HK-2 (cell line): ENCODE measurements around the gene TSFM.
A peak's percentile ranks its signal among the peaks of the same experiment; 100 is the strongest.

Experiments used
- DNase-seq: peaks from one replicate; pipeline ENCODE4 v3.0.0-alpha.2; 2018; ENCODE audit not compliant: unreplicated experiment

TSFM gene

DNA sequence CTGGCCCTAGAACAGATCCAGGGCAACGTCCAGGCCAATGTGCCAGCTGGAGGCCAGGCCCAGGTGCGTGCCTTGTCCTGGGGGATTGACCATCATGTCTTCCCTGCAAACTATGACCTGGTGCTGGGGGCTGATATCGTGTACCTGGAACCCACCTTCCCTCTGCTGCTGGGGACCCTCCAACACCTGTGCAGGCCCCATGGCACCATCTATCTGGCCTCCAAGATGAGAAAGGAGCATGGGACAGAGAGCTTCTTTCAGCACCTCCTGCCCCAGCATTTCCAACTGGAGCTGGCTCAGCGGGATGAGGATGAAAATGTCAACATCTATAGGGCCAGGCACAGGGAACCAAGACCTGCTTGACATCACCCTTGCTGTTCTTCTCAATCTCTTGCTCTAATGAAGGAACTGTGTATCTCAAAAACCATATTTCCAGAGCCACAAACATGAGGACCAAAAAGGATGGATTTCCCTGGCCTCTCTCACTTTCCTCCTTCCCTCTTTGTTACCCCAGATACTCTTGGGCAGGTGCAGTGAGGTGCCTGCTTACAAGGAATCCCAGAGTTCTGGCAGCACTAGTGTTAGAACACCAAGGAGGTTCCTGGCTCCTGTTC, 2.2 kb upstream of the TSFM start:
- DNase-seq: no peak

DNA sequence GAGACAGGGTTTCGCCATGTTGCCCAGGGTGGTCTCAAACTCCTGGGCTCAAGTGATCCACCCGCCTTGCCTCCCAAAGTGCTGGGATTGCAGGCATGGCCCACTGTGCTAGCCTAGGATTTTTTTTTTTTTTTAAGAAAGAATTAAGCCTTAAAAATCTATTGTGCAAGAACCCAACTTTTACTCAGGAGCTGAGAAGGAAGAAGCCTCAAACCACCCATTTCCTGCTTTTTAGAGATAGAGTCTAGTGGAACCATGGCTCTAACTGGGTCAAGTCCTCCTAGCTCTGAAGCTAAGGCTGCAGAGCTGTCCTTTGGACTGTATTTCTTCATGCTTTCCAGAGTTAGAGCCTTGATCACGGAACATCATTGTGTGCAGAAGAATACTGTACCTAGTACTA, 1.3 kb upstream of the TSFM start:
- DNase-seq: no peak

DNA sequence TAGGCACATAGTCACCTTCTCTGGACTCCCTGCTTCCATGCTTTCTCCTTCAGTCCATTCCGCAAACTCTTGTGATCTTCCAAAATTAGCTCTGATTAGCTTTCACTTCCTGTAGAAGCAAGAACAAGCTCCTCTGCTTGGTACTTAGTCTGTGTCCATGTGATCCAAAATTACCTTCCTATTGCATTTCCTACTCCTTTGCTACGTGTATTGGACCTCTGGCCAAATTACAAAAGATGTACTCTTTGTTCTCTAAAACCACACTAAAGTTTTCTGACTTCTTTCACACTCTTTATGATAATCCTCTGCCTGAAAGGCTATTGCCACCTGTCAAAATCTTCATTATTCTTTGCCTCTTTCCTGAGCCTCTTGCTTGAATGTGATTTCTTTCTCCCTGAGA, 786 bp upstream of the TSFM start:
- no peak for DNase-seq

DNA sequence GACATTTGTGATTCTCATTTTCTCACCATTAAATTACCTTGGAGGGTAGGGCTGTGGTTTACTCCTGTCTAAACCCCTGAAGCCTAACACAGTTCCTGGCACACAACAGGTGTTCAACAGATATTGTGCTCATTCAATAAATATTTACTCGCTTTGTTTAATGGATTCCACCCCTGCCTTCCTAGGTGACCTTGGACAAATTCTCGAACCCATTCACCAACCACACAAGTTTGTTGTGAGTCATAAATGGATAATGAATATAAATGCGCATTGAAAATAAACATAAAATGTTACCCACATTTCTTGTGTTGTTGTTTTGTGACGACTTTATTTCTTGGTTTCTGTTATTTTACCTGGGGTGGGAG, 362 bp upstream of the TSFM start:
- no peak for DNase-seq

DNA sequence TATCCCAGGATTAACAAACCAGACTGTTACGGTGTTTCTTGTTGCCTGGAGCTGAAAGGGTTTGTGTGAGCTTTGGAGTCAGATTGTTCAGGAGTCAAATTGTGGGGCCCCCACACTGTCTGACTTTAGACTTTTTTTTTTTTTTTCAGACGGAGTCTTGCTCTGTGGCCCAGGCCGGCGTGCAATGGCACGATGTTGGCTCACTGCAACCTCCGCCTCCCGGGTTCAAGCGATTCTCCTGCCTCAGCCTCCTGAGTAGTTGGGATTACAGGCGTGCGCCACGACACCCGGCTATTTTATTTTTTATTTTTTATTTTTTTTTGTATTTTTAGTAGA, 847 bp downstream of the TSFM start:
- no peak for DNase-seq

DNA sequence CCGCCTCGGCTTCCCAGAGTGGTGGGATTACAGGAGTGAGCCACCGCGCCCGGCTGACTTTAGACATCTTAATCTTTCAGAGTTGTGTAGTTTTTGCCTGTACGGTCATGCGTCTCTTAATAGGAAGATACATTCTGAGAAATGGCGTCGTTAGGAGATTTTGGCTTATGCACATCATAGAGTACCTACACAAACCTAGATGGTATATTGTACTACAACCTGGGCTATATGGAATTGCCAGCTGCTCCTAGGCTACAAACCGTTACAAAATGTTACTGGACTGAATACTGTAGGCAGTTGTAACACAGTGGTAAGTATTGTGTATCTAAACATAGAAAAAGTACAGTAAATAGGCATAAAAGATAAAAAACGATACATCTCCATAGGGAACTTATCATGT, 1.3 kb downstream of the TSFM start:
- no peak for DNase-seq

DNA sequence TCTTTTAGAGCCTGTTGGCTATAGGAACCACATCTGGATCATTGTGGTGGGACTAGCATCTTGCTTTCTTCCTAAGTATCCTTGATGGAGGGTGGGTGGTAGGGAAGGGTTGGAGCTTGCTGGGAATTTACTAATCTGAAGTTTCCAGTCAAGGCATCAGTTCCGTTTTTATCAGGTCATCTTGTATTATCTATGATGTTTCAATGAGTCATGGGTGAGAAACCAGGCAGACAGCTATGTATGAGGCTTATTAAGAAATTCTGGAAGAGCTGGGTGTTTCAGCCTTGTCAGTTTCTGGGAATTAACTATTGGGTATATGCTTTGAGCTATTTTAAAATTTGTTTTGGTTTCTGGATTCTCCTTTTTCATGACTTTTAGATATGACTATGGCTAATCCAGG, 11.3 kb downstream of the TSFM start:
- no peak for DNase-seq

DNA sequence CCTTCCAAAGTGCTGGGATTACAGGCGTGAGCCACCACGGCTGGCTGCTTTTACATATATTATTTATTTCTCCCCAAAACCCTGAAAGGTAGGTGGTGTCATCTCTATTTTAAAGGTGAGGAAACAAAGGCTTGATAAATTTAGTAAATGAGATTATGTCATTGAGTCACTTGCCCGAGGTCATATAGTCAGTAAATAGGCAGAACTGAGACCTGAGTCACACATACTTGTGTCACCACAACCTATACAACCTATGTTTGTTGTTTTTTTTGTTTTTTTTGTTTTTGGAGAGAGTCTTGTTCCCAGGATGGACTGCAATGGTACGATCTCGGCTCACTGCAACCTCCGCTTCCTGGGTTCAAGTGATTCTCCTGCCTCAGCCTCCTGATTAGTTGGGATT, 12.8 kb downstream of the TSFM start:
- no peak for DNase-seq

DNA sequence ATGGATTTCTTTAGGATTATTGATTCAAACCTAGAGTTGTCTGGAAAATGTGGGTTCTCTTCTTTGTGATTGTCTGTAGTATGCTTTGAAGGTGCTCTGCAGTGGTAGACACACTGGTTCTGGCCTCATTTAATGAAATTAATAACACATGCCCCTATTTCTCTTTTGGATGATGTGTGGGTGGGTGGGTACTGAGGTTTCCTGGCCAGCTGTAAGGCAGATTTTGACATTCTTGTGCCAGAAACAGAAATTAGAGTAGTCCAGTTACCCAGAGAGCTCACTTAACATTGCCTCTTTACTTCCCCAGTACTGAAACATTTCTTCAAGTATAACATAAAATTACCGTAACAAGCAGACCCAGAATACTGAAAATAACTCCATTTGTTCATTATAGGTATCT, 14.4 kb downstream of the TSFM start:
- DNase-seq: no peak

DNA sequence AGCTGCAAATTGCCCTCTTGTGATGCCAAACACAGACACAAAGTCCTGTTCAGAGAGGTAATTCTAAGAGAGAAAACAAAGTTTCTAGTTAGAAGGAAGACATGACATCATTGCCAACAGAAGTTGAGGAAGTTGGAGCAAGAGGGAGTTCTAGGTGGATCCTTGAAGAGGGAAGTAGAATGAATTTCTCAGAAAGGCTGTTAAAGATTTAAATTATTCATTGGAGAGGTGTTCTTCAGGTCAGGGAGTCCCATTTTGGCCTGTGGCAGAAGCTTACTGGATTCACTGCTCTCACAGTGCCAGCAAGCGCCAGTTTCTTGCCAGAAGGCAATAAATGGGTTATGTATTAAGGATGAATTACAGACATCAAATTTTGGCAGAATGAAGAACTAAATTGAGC, 15.3 kb downstream of the TSFM start:
- no peak for DNase-seq

DNA sequence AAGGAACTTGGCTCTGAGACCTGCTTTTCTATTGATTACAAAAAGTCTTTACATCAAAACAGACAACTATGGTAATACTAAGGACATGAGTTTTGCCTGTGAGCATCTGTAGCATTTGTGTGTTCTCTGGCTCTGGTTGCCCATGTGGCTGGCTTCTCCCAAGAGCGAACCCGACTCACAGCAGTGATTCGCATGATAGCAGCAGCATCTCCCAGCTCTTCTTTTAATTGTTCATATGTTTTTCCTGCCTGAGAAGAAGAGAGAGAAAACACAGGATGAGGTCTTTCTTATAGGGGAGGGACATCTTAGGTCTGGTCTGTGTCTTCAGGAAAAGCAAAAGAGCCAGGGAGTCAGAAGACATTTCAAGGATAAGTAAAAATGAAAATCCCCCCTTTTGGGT, 18.4 kb downstream of the TSFM start:
- DNase-seq: no peak

DNA sequence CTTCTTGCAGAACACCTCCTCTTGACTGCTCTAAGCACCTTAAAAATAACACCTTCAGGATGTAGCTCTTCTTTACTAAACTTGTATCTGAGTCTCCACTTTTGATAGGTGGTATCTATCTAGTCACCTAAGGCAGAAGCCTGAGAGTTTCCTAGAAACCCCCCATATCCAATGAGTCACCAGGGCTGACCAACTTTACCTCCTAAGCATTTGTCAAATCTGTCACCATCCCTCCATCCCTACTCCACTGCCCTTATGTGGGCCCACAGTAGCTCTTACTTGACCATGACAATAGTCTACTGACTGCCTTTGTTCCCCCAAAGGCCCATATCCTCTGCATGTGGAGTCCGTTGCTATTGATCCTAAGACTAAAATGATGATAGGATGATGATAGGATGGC, 20.0 kb downstream of the TSFM start:
- DNase-seq: no peak

DNA sequence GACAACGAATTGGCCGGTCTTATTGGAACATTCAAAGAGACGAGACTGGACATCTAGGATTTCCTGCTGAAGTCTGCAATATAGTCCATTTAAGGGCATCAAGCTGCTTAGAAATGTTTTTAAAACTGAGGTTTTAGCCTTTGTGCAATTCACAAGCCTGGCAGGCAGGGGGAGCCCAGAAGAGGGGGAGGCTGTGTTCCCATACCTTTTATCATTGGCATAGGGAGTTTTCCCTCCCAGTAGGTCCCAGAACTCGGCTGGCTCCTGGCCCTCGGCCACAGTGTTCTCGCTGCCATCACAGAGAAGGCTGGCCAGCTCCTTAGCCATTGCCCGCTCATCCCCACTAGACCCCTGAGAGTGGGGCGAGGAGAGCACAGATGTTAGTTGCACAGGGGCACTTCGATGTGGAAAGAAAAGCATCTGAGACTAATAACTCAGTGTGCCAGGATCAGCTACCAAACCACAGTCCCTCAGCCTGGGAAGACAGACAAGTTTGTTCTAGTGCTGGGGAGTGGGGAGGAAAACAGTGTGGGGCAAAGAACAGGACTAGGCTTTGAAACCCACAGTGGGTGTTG, 20.8 kb downstream of the TSFM start:
- DNase-seq: peak; percentile 29

DNA sequence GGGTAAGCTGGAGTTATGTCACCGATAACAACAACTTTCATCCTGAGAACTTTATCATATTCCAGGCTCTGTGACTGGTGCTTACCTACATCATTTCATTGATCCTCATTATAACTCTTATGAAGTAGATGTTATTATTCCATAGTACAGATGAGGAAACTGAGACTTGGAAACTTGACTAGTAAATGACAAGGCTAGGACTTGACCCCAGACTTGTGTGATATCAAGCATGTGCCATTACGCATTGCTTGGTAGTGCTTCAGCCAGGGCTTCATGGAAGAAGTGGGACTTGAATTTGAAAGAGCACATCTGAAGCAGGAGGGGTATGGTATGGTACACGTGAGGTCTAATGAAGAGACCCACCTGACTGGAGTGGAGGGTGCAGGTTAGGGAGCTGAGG, 24.1 kb downstream of the TSFM start:
- DNase-seq: no peak

DNA sequence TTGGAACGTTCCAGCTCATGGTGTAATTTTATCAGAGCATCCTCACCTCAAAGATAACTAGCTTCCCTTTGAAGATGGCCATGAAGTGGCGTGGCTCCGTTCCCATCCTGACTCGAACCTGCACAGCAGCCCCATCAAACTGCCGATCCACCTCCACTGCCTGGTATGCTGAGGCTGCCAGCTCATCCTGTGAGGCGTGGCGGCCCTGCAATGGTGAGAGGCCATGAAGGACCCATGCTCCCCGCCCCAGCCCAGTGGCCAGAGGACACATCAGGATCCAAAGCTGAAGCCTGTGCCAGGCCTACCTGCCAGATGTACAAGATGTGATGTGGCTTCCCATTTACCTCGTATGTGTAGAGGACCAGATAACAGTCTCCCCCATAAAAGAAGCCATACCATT, 24.7 kb downstream of the TSFM start:
- no peak for DNase-seq

DNA sequence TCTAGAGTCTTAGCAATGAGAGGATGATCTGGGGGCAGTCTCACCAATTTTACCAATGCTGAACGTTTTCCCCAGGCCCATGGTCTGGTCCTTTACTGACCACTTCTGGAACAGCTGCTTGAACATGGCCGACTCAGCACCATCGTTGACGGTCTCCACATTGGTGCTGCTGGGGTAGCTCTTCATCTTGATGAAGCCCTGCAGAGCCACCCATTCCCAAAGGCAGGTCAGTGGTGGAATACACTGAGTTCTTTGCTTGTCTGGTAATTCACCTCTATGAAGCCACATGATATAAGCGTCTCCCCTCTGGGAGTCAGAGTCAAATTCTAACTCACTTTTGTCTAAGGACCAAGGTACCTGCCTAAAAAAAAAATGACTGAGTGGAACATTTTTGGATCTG, 25.8 kb downstream of the TSFM start:
- no peak for DNase-seq

DNA sequence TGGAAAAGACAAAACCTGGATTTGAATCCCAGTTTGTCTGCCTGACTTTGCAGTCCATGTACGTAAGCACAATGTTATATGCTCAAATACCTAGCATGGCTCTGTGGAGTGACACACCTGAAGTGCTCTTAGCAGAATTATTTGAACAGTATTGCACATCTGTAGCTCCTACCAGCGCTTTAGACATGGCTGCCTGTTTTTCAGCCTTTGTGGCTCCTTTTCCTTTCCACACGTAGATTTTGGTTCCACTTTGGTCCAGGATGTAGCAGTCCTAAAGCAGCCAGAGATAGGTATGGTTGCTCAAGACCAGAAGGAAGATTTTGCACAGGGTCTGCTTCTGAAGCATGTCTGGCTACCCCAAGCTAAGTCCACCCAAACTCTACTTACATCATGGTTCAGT, 26.8 kb downstream of the TSFM start:
- DNase-seq: no peak

DNA sequence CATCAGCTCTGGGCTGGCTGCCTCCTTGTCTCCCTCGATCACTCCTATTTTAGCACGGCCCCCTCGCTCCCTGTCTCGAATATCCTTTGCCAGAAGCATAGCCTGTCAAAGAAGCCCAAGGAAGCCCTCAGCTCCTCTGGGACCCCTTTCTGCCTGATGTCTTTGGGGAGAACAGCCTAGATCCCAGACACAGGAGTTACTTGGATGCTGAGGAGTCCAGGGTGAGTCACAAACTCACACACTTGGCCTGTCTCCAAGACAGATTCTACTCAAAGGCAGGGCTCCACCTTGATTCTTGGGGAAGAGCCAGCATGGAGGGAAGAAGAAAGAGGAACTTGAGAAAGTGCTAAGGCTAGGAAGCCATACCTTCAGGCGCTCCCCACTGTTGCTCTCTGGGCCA, 27.9 kb downstream of the TSFM start:
- DNase-seq: no peak

DNA sequence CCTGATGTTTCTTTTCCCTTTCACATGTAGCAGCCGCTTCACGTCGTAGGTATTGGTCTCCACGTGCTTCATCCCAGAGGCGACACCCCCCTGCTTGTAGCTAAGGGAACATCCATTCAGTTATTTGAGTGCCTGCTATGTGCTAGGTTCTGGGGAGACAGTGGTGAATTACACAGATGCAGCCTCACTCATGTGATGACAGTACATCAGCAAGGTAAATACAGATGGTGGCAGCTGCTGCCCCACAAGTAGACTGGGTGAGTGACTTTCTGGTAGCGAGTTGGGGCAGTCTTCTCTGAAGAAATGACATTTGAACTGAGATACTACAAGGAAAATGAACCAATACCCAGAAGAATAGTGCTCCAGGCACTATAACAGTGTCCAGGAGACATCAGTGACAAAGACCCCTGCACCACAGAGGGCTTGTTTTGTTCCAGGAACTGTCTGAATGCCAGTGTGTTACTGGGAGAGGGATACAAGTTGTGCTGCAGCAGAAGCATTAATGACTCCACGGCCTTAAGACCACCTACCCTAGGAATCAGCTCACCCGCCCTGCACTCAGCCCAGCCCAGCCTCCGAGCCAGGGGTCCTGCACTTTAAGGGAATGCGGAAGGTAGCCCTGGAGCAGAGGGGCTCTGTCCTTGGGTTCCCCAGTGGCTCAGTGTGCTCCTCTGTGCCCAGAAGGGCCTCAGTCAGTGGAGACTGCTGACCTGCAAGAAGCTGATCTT, 28.6 kb downstream of the TSFM start:
- no peak for DNase-seq

DNA sequence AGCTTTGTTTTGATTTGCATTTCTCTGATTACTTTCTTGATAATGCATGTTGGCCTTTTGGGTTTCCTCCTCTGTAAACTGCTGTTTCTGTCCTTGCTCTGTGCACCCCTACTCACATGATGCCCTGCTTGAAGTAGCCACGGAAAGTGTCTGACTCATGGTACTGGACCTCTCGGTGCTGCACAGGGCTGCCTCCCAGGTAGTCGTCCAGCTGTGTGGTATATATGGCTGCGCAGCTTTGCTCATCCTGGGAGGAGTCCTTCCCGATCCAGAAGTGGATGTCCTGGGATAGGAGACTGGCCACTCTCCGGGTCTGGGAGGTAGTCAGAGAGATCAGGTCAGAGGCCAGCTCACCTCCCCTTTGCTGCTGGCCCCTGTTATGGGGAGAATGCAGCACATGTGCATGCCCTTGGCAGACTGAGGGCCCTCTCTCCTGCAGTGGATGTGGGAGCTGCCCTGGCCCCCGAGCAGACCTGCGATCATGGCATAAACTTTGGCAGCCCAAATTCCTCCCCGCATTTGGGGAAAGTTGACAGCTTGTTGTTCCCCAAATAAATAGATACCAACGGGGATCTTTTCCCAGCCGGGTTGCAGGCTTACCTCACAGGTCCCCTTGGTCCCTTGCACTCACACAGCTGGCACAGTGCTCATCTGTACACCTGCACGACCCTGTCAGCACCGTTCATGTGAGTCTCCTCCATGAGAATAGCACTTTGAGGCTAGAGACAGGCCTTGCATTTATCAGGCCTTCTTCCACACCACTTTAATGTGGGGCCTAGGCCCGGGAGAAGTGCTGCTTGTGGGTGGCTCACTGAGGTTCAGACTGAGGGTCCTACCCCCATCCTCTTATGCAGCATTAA, 30.8 kb downstream of the TSFM start:
- DNase-seq: peak; percentile 16

DNA sequence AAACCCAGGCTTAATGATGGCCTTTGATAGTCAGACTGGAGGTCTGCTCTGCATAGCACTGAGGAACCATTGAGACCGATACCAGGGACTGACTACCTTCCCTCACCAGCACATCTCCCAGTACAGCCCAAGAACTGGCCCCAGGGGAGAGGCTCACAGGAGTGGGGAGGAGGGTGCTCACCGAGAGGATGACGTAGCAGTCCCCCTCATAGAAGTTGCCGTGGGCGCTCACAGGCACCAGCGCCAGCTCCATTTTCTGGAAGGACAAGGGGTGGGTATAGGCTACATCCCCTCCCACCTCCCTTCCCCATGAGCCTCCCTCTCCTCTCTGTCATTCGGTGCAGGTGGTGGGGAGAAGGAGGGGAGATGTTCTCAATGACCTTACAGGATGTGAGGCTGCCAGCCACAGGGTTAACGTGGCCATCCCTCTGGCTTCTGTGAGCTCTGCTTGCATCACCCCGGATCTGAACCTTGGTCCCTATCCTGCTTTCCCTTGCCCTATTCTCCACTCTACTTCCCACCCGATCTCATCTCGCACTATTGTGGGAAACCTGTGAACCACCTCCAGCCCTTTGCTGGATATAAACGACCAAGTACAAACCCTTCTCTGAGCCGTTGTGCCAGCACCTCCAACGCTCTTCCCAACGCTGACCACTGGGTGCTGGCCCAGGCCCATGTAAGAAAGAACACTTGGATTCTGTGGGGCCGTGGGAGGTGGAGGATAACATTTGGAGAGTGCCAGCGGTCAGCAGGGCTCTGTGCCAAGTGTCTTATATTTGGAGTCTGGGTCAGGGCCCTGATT, 31.6 kb downstream of the TSFM start:
- DNase-seq: no peak
